Measurements from ENCODE around the gene SUPT5H. TPM values are rescaled to one million over a fixed set of nuclear protein-coding genes. Genes with fewer than 3 reads are reported as not detected.

SUPT5H gene
- total RNA-seq, 1 donor from 2014 or later: 91.4 TPM

GRCh38 chr19:39500543-39500942 is 55.2 kb downstream of the SUPT5H start:
- peaks cover 100% of the 10 kb centered on the region for H3K27me3 ChIP-seq (ENCODE audit: low read depth)
- no peaks in the 10 kb centered on the region for H3K36me3 ChIP-seq
- no peak overlapping the region for H3K4me3 ChIP-seq
- DNase-seq: no peak
- no peaks in the 10 kb centered on the region for H3K9me3 ChIP-seq (replicated peaks)
- intact Hi-C loops (cut with micrococcal nuclease): no loop called here
- no peak for TF ChIP-seq CTCF (IDR thresholded peaks at IDR 0.05; ENCODE audit: borderline replicate concordance)
- H3K4me1 ChIP-seq: peaks cover 19% of the 10 kb centered on the region
- no peak overlapping the region for H3K27ac ChIP-seq (replicated peaks)

- H3K9me3 ChIP-seq (replicated peaks): no peaks in the 10 kb centered on the region
- peaks cover 100% of the 10 kb centered on the region for H3K27me3 ChIP-seq (ENCODE audit: low read depth)
- H3K36me3 ChIP-seq: no peaks in the 10 kb centered on the region
- H3K4me3 ChIP-seq: no peak overlapping the region
- H3K4me1 ChIP-seq: peaks cover 19% of the 10 kb centered on the region
- H3K27ac ChIP-seq (replicated peaks): no peak overlapping the region
- intact Hi-C loops (cut with micrococcal nuclease): no loop called here
- TF ChIP-seq CTCF (IDR thresholded peaks at IDR 0.05; ENCODE audit: borderline replicate concordance): no peak
- no peak for DNase-seq
These were observed 56.0 kb downstream of the SUPT5H start for GRCh38 chr19:39501340-39501739.

- Histone ChIP-seq H3K4me1 (peaks cover 24% of the 10 kb centered on the region), H3K36me3 (no peaks in the 10 kb centered on the region), H3K27me3 (ENCODE audit: low read depth) (peaks cover 100% of the 10 kb centered on the region), H3K4me3 (no peak overlapping the region), H3K27ac (replicated peaks) (no peak overlapping the region), H3K9me3 (replicated peaks) (no peaks in the 10 kb centered on the region)
- peak; percentile 52 for DNase-seq
- intact Hi-C loops (cut with micrococcal nuclease): no loop called here
- peak; percentile 78 for TF ChIP-seq CTCF (IDR thresholded peaks at IDR 0.05; ENCODE audit: borderline replicate concordance)
These were observed 57.4 kb downstream of the SUPT5H start for GRCh38 chr19:39502640-39503417.

- H3K4me3 ChIP-seq: peak overlapping the region; percentile 62
These were observed 61.2 kb downstream of the SUPT5H start for GRCh38 chr19:39506598-39506943.

GRCh38 chr19:39506944-39507714 is 61.7 kb downstream of the SUPT5H start:
- H3K4me1 ChIP-seq: peaks cover 8% of the 10 kb centered on the region
- no peak for TF ChIP-seq CTCF (IDR thresholded peaks at IDR 0.05; ENCODE audit: borderline replicate concordance)
- DNase-seq: no peak
- H3K4me3 ChIP-seq: peak overlapping the region; percentile 62
- peaks cover 100% of the 10 kb centered on the region for H3K27me3 ChIP-seq (ENCODE audit: low read depth)
- H3K36me3 ChIP-seq: no peaks in the 10 kb centered on the region
- intact Hi-C loops (cut with micrococcal nuclease): no loop called here
- no peaks in the 10 kb centered on the region for H3K9me3 ChIP-seq (replicated peaks)
- H3K27ac ChIP-seq (replicated peaks): no peak overlapping the region

More at GRCh38 chr19:39506598-39506943, 61.2 kb downstream of the SUPT5H start:
- intact Hi-C loops (cut with micrococcal nuclease): no loop called here
- Histone ChIP-seq H3K27ac (replicated peaks) (no peak overlapping the region), H3K9me3 (replicated peaks) (no peaks in the 10 kb centered on the region), H3K27me3 (ENCODE audit: low read depth) (peaks cover 100% of the 10 kb centered on the region), H3K4me1 (peaks cover 8% of the 10 kb centered on the region), H3K36me3 (no peaks in the 10 kb centered on the region)
- no peak for DNase-seq
- TF ChIP-seq CTCF (IDR thresholded peaks at IDR 0.05; ENCODE audit: borderline replicate concordance): no peak
